Activated CD4-positive, alpha-beta T cell treated with anti-CD3 and anti-CD28 coated beads, Interleukin-2, amount 50 U/mL, for 1 hour (primary cell): ENCODE measurements around the gene CHRD.
"Not testable (repeated sequence)": the region's sequence is repeated elsewhere in the genome, so short reads cannot be mapped to it uniquely, and the experiment has no call there.

Experiments used
- DNase-seq: peaks from one replicate; pipeline ENCODE4 v3.0.0-alpha.2; 2020

CHRD gene

DNA sequence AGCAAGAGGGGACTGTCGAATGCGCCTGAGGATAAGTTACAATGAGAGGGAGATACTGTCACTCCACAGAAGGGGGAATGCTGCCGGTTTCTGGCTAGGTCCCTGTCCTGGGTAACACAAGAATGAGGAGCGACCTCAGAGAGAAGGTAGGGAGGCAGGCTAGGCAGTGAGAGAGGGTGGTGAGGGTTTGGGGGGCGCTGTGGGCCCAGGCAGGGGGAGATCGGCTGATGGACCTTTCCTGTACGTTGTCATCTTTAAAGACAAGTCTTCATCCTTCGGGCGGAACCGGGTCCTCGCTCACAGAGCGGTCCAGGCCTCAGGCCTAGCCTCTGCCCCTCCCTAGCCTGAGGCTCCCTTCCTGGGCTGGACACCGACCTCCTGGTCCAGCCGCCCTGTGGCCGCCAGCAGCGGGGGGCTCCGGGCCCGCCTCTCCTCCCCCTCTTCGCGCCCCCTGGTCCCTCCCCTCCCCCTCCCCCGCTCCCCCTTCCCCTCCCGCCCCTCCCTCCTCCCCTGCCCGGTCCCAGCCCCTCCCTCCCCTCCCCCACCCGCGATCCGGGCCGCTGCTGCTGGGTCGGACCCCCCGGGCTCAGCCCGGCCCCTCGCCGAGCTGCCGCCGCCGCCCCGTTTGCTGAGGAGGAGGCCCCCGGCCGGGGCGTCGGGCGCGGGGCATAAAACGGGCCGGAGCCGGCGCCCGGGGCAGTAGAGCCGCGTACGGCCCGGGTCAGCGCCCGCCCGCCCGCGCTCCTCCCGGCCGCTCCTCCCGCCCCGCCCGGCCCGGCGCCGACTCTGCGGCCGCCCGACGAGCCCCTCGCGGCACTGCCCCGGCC, at the start of gene CHRD:
Gene CHRD, plus strand, starts transcription at position 697 of the 827 bp plus-strand sequence. CDS start 265 bp downstream, outside the sequence.
- DNase-seq: no peak

- no peak for DNase-seq
Observed at GRCh38 chr3:184332370-184333090, 47.3 kb upstream of the CHRD start.

DNA sequence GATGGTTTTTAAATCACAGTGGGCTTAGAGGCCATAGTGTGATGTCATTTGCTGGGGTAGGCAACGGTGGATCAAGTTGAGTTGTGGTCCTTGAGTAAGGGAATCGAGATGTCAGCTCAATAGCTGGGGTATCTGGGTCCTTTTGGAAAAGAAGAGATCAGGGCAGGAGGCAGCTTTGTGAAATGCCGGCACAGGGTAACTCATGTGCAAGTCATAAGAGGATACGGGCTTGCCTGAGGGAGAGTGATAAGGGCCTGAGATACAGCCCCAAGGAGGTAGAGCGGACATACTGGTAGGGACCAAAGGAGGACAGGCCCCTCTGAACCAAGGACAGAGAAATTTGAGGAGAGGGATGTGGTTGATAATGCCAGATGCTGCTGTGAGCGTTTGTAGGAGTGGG, 46.7 kb upstream of the CHRD start:
- no peak for DNase-seq

GRCh38 chr3:184333700-184334099, 46.2 kb upstream of the CHRD start:
- DNase-seq: no peak

GRCh38 chr3:184334470-184335158, 45.2 kb upstream of the CHRD start:
- peak; percentile 32 for DNase-seq

DNA sequence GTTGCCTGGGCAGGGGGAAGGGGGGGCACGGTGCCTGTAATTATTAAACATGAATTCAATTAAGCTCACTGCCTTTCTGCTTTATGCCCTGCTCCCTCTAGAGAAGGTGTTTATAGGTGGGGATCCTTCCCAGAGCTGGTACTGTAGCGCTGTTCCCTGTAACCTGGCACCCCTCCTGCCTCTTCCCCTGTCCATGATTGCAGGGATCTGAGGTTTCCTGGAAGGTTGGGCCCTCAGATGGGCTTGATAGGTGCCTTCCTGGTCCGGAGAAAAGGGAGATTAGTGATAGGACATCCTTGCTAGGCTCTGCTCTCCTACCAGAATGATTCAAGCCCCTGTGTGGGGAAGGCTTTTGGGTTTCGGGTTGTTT, 44.6 kb upstream of the CHRD start:
- no peak for DNase-seq

- DNase-seq: peak; percentile 89
Observed at GRCh38 chr3:184335661-184336546, 44.0 kb upstream of the CHRD start.

GRCh38 chr3:184336547-184337398, 43.1 kb upstream of the CHRD start:
- no peak for DNase-seq

GRCh38 chr3:184337399-184337714, 42.5 kb upstream of the CHRD start, which contains the start of gene FAM131A:
Gene FAM131A, plus strand, starts transcription at chr3:184337600. Its CDS starts 31 bp downstream, at chr3:184337631.
- DNase-seq: no peak

DNA sequence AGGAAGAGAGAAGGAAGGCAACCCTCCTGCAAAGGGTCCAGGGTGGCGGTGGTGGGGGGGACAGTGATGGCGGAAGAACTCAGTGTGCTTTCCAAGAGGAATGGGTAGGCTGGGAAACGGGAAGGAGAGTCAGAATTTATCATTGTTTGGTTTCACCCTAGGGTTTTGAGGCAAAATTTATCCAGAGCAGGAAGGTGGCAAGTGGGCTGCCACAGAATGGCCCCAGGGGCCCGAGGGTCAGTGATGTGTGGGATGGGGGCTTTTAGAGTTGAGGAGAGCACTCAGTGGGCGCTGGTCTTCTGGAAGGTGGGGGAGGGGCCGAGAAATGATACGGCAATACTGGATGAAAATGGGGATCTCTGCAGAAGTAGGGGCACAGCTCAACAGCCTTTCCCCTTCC, 41.9 kb upstream of the CHRD start:
- DNase-seq: no peak

- DNase-seq: no peak
Observed at GRCh38 chr3:184338511-184338945, 41.3 kb upstream of the CHRD start.

DNA sequence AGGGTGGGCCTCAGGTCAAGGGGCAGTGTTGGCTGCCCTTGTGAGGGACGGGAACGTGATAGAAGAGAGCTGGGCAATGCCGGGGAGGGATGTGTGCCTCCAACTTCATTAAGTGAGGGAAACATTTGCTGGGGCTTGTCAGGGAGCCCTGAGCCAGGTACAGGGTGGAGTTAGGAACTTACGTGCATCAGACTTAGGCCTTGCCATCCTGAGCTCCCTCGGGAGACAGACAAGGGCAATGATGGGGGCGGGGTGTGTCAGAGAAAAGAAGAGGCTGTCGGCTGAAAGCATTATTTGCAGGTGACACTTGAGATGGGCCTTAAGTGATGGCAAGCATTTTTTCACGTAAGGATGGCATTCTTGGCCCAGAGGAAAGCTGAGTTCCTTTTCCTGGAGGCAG, 40.9 kb upstream of the CHRD start:
- DNase-seq: no peak

DNA sequence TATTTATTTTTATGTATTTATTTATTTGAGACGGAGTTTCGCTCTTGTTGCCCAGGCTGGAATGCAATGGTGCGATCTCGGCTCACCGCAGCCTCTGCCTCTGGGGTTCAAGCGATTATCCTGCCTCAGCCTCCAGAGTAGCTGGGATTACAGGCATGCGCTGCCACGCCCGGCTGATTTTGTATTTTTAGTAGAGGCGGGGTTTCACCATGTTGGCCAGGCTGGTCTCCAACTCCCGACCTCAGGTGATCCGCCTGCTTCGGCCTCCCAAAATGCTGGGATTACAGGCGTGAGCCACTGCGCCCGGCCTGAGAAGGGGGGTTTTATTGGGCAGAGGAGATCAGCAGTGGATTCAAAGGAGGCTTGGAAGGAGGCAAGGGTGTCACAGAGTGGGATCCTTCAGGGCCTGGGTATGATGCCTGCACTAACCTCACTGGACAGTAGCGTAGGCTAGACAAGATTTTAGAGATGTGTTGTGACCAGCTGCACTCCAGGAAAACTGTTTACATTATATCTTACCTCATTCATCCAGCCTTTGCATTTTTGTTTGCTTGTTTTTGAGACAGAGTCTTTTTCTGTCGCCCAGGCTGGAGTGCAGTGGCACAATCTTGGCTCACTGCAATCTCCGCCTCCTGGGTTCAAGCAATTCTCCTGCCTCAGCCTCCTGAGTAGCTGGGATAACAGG, 40.3 kb upstream of the CHRD start:
- not testable (repeated sequence) for DNase-seq

DNA sequence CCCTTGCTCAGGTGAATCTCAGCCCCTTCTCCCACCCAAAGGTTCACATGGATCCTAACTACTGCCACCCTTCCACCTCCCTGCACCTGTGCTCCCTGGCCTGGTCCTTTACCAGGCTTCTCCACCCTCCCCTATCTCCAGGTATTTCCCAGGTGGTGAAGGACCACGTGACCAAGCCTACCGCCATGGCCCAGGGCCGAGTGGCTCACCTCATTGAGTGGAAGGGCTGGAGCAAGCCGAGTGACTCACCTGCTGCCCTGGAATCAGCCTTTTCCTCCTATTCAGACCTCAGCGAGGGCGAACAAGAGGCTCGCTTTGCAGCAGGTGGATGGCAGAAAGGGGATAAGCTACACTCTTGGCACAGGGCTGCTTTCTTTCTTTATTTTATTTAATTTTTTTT, 37.9 kb upstream of the CHRD start:
- DNase-seq: no peak

DNA sequence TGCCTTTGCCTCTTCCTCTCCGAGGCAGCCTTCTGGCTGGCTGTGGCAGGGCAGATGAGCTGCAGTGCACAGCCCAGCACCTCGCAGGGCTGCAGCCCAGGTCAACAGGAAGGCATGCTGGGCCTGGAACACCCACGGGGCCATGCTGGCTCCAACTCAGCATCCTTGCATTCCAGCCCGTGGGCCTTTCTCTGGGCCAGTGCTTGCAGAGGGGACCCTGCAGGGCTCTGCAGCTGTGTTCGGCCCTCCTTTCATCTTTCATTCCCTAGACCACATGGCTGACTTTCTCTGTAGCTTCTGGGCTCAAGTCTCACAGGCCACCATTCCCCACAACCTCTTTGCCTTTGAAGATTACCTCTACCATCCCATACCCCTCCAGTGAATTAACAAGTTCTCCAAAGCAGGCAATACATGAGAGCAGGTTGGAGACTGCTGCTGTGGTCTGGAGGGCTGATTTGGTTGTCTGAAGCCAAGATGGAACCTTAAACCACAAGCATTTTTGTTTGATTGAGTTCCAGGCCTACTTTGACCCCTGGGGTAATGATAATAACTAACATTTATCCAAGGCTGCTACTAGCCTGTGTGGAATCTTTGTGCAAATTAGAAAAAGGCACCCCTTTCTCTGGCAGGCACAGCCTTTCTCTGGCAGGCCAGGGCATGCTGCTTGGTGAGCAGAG, 36.5 kb upstream of the CHRD start:
- DNase-seq: no peak

DNA sequence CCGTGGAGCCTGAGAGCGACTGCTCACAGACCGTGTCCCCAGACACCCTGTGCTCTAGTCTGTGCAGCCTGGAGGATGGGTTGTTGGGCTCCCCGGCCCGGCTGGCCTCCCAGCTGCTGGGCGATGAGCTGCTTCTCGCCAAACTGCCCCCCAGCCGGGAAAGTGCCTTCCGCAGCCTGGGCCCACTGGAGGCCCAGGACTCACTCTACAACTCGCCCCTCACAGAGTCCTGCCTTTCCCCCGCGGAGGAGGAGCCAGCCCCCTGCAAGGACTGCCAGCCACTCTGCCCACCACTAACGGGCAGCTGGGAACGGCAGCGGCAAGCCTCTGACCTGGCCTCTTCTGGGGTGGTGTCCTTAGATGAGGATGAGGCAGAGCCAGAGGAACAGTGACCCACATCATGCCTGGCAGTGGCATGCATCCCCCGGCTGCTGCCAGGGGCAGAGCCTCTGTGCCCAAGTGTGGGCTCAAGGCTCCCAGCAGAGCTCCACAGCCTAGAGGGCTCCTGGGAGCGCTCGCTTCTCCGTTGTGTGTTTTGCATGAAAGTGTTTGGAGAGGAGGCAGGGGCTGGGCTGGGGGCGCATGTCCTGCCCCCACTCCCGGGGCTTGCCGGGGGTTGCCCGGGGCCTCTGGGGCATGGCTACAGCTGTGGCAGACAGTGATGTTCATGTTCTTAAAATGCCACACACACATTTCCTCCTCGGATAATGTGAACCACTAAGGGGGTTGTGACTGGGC, 35.1 kb upstream of the CHRD start:
- DNase-seq: no peak

DNA sequence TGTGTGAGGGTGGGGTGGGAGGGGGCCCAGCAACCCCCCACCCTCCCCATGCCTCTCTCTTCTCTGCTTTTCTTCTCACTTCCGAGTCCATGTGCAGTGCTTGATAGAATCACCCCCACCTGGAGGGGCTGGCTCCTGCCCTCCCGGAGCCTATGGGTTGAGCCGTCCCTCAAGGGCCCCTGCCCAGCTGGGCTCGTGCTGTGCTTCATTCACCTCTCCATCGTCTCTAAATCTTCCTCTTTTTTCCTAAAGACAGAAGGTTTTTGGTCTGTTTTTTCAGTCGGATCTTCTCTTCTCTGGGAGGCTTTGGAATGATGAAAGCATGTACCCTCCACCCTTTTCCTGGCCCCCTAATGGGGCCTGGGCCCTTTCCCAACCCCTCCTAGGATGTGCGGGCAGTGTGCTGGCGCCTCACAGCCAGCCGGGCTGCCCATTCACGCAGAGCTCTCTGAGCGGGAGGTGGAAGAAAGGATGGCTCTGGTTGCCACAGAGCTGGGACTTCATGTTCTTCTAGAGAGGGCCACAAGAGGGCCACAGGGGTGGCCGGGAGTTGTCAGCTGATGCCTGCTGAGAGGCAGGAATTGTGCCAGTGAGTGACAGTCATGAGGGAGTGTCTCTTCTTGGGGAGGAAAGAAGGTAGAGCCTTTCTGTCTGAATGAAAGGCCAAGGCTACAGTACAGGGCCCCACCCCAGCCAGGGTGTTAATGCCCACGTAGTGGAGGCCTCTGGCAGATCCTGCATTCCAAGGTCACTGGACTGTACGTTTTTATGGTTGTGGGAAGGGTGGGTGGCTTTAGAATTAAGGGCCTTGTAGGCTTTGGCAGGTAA, 34.3 kb upstream of the CHRD start:
- no peak for DNase-seq

- DNase-seq: no peak
Observed at GRCh38 chr3:184346480-184347190, 33.2 kb upstream of the CHRD start.
